Suprapubic skin (tissue), 4 donors: ENCODE results near the gene HOXD3. TPM values are rescaled to one million over a fixed set of nuclear protein-coding genes. Genes with fewer than 3 reads are reported as not detected.

ENCODE experiments used
- DNase-seq, 2 donors: peaks; one replicate each; pipeline ENCODE4 v3.0.0-alpha.2; 2019; ENCODE audit warnings: low spot score in 2 of 2
- H3K27ac ChIP-seq: fragments of 200-600 bp; sonication (generic); one replicate; pipeline ENCODE4 v1.5.1; 2019
- H3K27me3 ChIP-seq: fragments of 200-600 bp; sonication (generic); one replicate; pipeline ENCODE4 v1.5.1; 2019
- H3K36me3 ChIP-seq: fragments of 200-600 bp; sonication (generic); one replicate; pipeline ENCODE4 v1.5.1; 2019
- H3K4me1 ChIP-seq: fragments of 200-600 bp; sonication (generic); one replicate; pipeline ENCODE4 v1.5.1; 2019
- H3K4me3 ChIP-seq: fragments of 200-600 bp; sonication (generic); one replicate; pipeline ENCODE4 v1.5.1; 2019; ENCODE audit warnings: mild to moderate bottlenecking
- H3K9me3 ChIP-seq: fragments of 200-600 bp; sonication (generic); one replicate; pipeline ENCODE4 v1.5.1; 2019
- CTCF ChIP-seq, 2 donors: fragments of 200-600 bp in 1 of 2; fragments of 450-650 bp in 1 of 2; sonication (generic) in 1 of 2; IDR thresholded peaks; one replicate each; pipeline ENCODE4 v1.5.1; 2016 to 2019; ENCODE audit warnings: antibody characterized with exemption in 2 of 2, mild to moderate bottlenecking in 1 of 2, moderate library complexity in 1 of 2
- EP300 ChIP-seq: sonication (generic); formaldehyde crosslinking; IDR thresholded peaks from one replicate; pipeline ENCODE4 v1.6.1; 2017; ENCODE audit warnings: antibody characterized with exemption
- POLR2A ChIP-seq, 2 donors: fragments of 450-650 bp; IDR thresholded peaks; one replicate each; pipeline ENCODE4 v1.6.1; 2017; ENCODE audit warnings: antibody characterized with exemption in 2 of 2, mild to moderate bottlenecking in 2 of 2, moderate library complexity in 2 of 2
- POLR2AphosphoS5 ChIP-seq, 3 donors: sonication (generic); formaldehyde crosslinking; IDR thresholded peaks; one replicate each; pipeline ENCODE4 v1.6.1; 2017; ENCODE audit warnings: antibody characterized with exemption in 3 of 3
- WGBS: methylation state at CpG from one replicate; pipeline ENCODE4 v1.1.5; 2018; 5-methylcytosine and 5-hydroxymethylcytosine counted together
- total RNA-seq, 4 donors: library from RNA; depleted of rRNA; stranded (reverse); fragments of >200 nt; gene quantifications; one replicate each; pipeline ENCODE4 v1.1.0, GENCODE V29; 2016

Gene HOXD3
- total RNA-seq, 4 donors from 2014 or later, result 0.49 to 3.5 (median 1.5) TPM

- Histone ChIP-seq H3K27ac (no peak overlapping the region), H3K27me3 (peaks cover 90% of the 10 kb centered on the region), H3K9me3 (no peaks in the 10 kb centered on the region), H3K36me3 (peaks cover 6% of the 10 kb centered on the region), H3K4me1 (peaks cover 8% of the 10 kb centered on the region), H3K4me3 (no peak overlapping the region)
- 84% methylated on average over 22 of the region's 22 CpGs for WGBS
- peak in 1 of 2 donors; percentile 61 for DNase-seq
- TF ChIP-seq POLR2AphosphoS5 (IDR thresholded peaks at IDR 0.05), result no peak
- no peak for TF ChIP-seq EP300
These were observed 7.6 kb upstream of the HOXD3 start for GRCh38 chr2:176149481-176149938.

GRCh38 chr2:176149939-176150583 lies 7.0 kb upstream of the HOXD3 start:
- peaks cover 90% of the 10 kb centered on the region for H3K27me3 ChIP-seq
- TF ChIP-seq EP300, result no peak
- TF ChIP-seq CTCF (IDR thresholded peaks at IDR 0.05), result no peak
- no peak for TF ChIP-seq POLR2AphosphoS5 (IDR thresholded peaks at IDR 0.05)
- no peak for TF ChIP-seq POLR2A (IDR thresholded peaks at IDR 0.05)
- 81% methylated on average over 24 of the region's 24 CpGs for WGBS

GRCh38 chr2:176150584-176151441 lies 6.3 kb upstream of the HOXD3 start:
- peaks cover 6% of the 10 kb centered on the region for H3K36me3 ChIP-seq
- 65% methylated on average over 11 of the region's 14 CpGs for WGBS
- H3K9me3 ChIP-seq, result no peaks in the 10 kb centered on the region
- H3K27me3 ChIP-seq, result peaks cover 96% of the 10 kb centered on the region
- no peak for DNase-seq
- no peak overlapping the region for H3K4me3 ChIP-seq
- TF ChIP-seq POLR2AphosphoS5 (IDR thresholded peaks at IDR 0.05) (no peak), CTCF (IDR thresholded peaks at IDR 0.05) (no peak), POLR2A (IDR thresholded peaks at IDR 0.05) (no peak), EP300 (no peak)
- peaks cover 8% of the 10 kb centered on the region for H3K4me1 ChIP-seq
- H3K27ac ChIP-seq, result no peak overlapping the region

More at GRCh38 chr2:176149939-176150583, 7.0 kb upstream of the HOXD3 start:
- no peak overlapping the region for H3K27ac ChIP-seq
- H3K36me3 ChIP-seq, result peaks cover 6% of the 10 kb centered on the region
- DNase-seq, result no peak
- H3K4me3 ChIP-seq, result no peak overlapping the region
- H3K9me3 ChIP-seq, result no peaks in the 10 kb centered on the region
- H3K4me1 ChIP-seq, result peaks cover 8% of the 10 kb centered on the region

- H3K27me3 ChIP-seq, result peaks cover 98% of the 10 kb centered on the region
- no peak for DNase-seq
These were observed 5.4 kb upstream of the HOXD3 start, which contains the start of gene HOXD4 for GRCh38 chr2:176151442-176152287. HOXD4 (plus strand) TSS chr2:176151550; CDS start chr2:176151634, 84 bp downstream.

More at GRCh38 chr2:176151442-176152287, 5.4 kb upstream of the HOXD3 start, which contains the start of gene HOXD4:
- Histone ChIP-seq H3K4me1 (peaks cover 8% of the 10 kb centered on the region), H3K27ac (no peak within 1 kb of the TSS), H3K36me3 (peaks cover 6% of the 10 kb centered on the region), H3K4me3 (peak within 1 kb of the TSS; percentile 24), H3K9me3 (no peaks in the 10 kb centered on the region)
- TF ChIP-seq POLR2A (IDR thresholded peaks at IDR 0.05) (no peak), EP300 (no peak), CTCF (IDR thresholded peaks at IDR 0.05) (no peak)
- 51% methylated on average over 36 of the region's 55 CpGs for WGBS
